Sigmoid colon (tissue), 4 donors: ENCODE data around the gene ZNF189.

Experiments used
- CTCF ChIP-seq, 4 experiments: fragments of 450-650 bp in 3 of 4; fragments of 200-600 bp in 1 of 4; IDR thresholded peaks; one replicate each; pipeline ENCODE4 v1.5.1; 2016 to 2019; ENCODE audit warnings: antibody characterized with exemption in 4 of 4, mild to moderate bottlenecking in 3 of 4, moderate library complexity in 2 of 4
- EP300 ChIP-seq, 4 donors: sonication (generic); formaldehyde crosslinking; IDR thresholded peaks; one replicate each; pipeline ENCODE4 v1.6.1; 2017; ENCODE audit warnings: antibody characterized with exemption in 4 of 4
- POLR2A ChIP-seq, 2 donors: fragments of 450-650 bp; IDR thresholded peaks; one replicate each; pipeline ENCODE4 v1.6.1; 2016; ENCODE audit warnings: antibody characterized with exemption in 2 of 2, mild to moderate bottlenecking in 2 of 2, moderate library complexity in 2 of 2
- POLR2AphosphoS5 ChIP-seq, 4 donors: sonication (generic); formaldehyde crosslinking; IDR thresholded peaks; one replicate each; pipeline ENCODE4 v1.6.1; 2017; ENCODE audit warnings: antibody characterized with exemption in 4 of 4

GRCh38 chr9:101354765-101355708 lies 43.6 kb upstream of the ZNF189 start:
- TF ChIP-seq CTCF (IDR thresholded peaks at IDR 0.05) (no peak), POLR2AphosphoS5 (IDR thresholded peaks at IDR 0.05) (no peak), POLR2A (IDR thresholded peaks at IDR 0.05) (no peak), EP300 (IDR thresholded peaks at IDR 0.05) (no peak)
